ES-I3 (cell line): ENCODE results near the gene CLDN5.
"Not testable (repeated sequence)": the region's sequence is repeated elsewhere in the genome, so short reads cannot be mapped to it uniquely, and the experiment has no call there.

ENCODE experiments used
- H3K36me3 ChIP-seq: 2 replicates; pipeline ENCODE4 v1.6.1; 2013; ENCODE audit warnings: mild to moderate bottlenecking, low read length, control low read depth, moderate library complexity; ENCODE audit not compliant: insufficient read depth
- H3K4me1 ChIP-seq: 2 replicates; pipeline ENCODE4 v1.6.1; 2013; ENCODE audit warnings: mild to moderate bottlenecking, control low read depth, low read length; ENCODE audit not compliant: insufficient read depth
- H3K9ac ChIP-seq: 2 replicates; pipeline ENCODE4 v1.6.1; 2013; ENCODE audit warnings: low read depth, mild to moderate bottlenecking, low read length, moderate library complexity
- H3K9me3 ChIP-seq: 2 replicates; pipeline ENCODE4 v1.6.1; 2013; ENCODE audit warnings: mild to moderate bottlenecking, low read length, moderate library complexity; ENCODE audit not compliant: control insufficient read depth, insufficient read depth

CLDN5 gene

GRCh38 chr22:19533857-19534256 lies 9.6 kb upstream of the CLDN5 start:
- H3K36me3 ChIP-seq = no peaks in the 10 kb centered on the region
- no peak overlapping the region for H3K9ac ChIP-seq
- no peaks in the 10 kb centered on the region for H3K9me3 ChIP-seq
- H3K4me1 ChIP-seq = no peaks in the 10 kb centered on the region

- no peaks in the 10 kb centered on the region for H3K4me1 ChIP-seq
- no peak overlapping the region for H3K9ac ChIP-seq
- H3K36me3 ChIP-seq = no peaks in the 10 kb centered on the region
- no peaks in the 10 kb centered on the region for H3K9me3 ChIP-seq
These were observed 8.9 kb upstream of the CLDN5 start for GRCh38 chr22:19533049-19533626.

GRCh38 chr22:19531327-19531726 lies 7.1 kb upstream of the CLDN5 start:
- H3K36me3 ChIP-seq, H3K9ac ChIP-seq, H3K4me1 ChIP-seq, H3K9me3 ChIP-seq: not testable (repeated sequence)

- no peak overlapping the region for H3K9ac ChIP-seq
- H3K4me1 ChIP-seq = no peaks in the 10 kb centered on the region
- no peaks in the 10 kb centered on the region for H3K9me3 ChIP-seq
- no peaks in the 10 kb centered on the region for H3K36me3 ChIP-seq
These were observed 6.5 kb upstream of the CLDN5 start for GRCh38 chr22:19530751-19531150.

GRCh38 chr22:19529811-19530210 lies 5.6 kb upstream of the CLDN5 start:
- Histone ChIP-seq H3K9ac (no peak overlapping the region), H3K4me1 (no peaks in the 10 kb centered on the region), H3K36me3 (no peaks in the 10 kb centered on the region), H3K9me3 (no peaks in the 10 kb centered on the region)

GRCh38 chr22:19527861-19528417 lies 3.7 kb upstream of the CLDN5 start:
- Histone ChIP-seq H3K36me3 (no peaks in the 10 kb centered on the region), H3K9me3 (no peaks in the 10 kb centered on the region), H3K9ac (no peak overlapping the region), H3K4me1 (no peaks in the 10 kb centered on the region)

GRCh38 chr22:19527321-19527721 lies 3.1 kb upstream of the CLDN5 start:
- no peaks in the 10 kb centered on the region for H3K9me3 ChIP-seq
- H3K9ac ChIP-seq = no peak overlapping the region
- H3K4me1 ChIP-seq = no peaks in the 10 kb centered on the region
- H3K36me3 ChIP-seq = no peaks in the 10 kb centered on the region

GRCh38 chr22:19526702-19527111 lies 2.5 kb upstream of the CLDN5 start:
- no peak overlapping the region for H3K9ac ChIP-seq
- H3K9me3 ChIP-seq = no peaks in the 10 kb centered on the region
- no peaks in the 10 kb centered on the region for H3K36me3 ChIP-seq
- no peaks in the 10 kb centered on the region for H3K4me1 ChIP-seq

- Histone ChIP-seq H3K4me1 (no peaks in the 10 kb centered on the region), H3K9ac (no peak overlapping the region), H3K36me3 (no peaks in the 10 kb centered on the region), H3K9me3 (no peaks in the 10 kb centered on the region)
These were observed 2.0 kb upstream of the CLDN5 start for GRCh38 chr22:19526076-19526701.

- Histone ChIP-seq H3K4me1 (no peaks in the 10 kb centered on the region), H3K36me3 (no peaks in the 10 kb centered on the region), H3K9ac (no peak overlapping the region), H3K9me3 (no peaks in the 10 kb centered on the region)
These were observed 1.5 kb upstream of the CLDN5 start for GRCh38 chr22:19525666-19526065.

GRCh38 chr22:19525116-19525660 lies 978 bp upstream of the CLDN5 start:
- Histone ChIP-seq H3K9me3 (no peaks in the 10 kb centered on the region), H3K9ac (0 out of 2 replicates have a peak overlapping the region, but pooled peaks have one; percentile 46), H3K4me1 (no peaks in the 10 kb centered on the region), H3K36me3 (no peaks in the 10 kb centered on the region)

- H3K9ac ChIP-seq = peak overlapping the region; percentile 46; the same call in 1 of the 2 replicates
- no peaks in the 10 kb centered on the region for H3K36me3 ChIP-seq
- H3K9me3 ChIP-seq = no peaks in the 10 kb centered on the region
- no peaks in the 10 kb centered on the region for H3K4me1 ChIP-seq
These were observed 705 bp downstream of the CLDN5 start for GRCh38 chr22:19523240-19524169.

- Histone ChIP-seq H3K9ac (peak overlapping the region; percentile 46; the same call in 1 of the 2 replicates), H3K36me3 (no peaks in the 10 kb centered on the region), H3K4me1 (no peaks in the 10 kb centered on the region), H3K9me3 (no peaks in the 10 kb centered on the region)
These were observed 1.4 kb downstream of the CLDN5 start for GRCh38 chr22:19522881-19523239.

GRCh38 chr22:19522190-19522880 lies 1.9 kb downstream of the CLDN5 start:
- Histone ChIP-seq H3K36me3 (peaks cover 3% of the 10 kb centered on the region; the same call in 1 of the 2 replicates), H3K9me3 (no peaks in the 10 kb centered on the region), H3K4me1 (no peaks in the 10 kb centered on the region), H3K9ac (no peak overlapping the region)
